Activated T-cell treated with anti-CD3 and anti-CD28 coated beads, Interleukin-2, amount 50 U/mL, for 24 hours (primary cell): Measurements from ENCODE around the gene FXYD5.
A peak's percentile ranks its signal among the peaks of the same experiment; 100 is the strongest.

Source experiments
- DNase-seq: peaks from one replicate; pipeline ENCODE4 v3.0.0-alpha.2; 2020
- H3K27ac Mint-ChIP-seq: 2 replicates; pipeline ENCODE4 v1.8.0; 2020; ENCODE audit warnings: mild to moderate bottlenecking, mixed read lengths
- H3K27me3 Mint-ChIP-seq: 2 replicates; pipeline ENCODE4 v1.8.0; 2020; ENCODE audit warnings: mixed read lengths
- H3K36me3 Mint-ChIP-seq: 2 replicates; pipeline ENCODE4 v1.8.0; 2020; ENCODE audit warnings: low read depth, mixed read lengths
- H3K4me1 Mint-ChIP-seq: 2 replicates; pipeline ENCODE4 v1.8.0; 2020; ENCODE audit warnings: low read depth, mixed read lengths
- H3K4me3 Mint-ChIP-seq: 2 replicates; pipeline ENCODE4 v1.8.0; 2020; ENCODE audit warnings: mild to moderate bottlenecking, moderate library complexity, mixed read lengths
- H3K9me3 Mint-ChIP-seq: 2 replicates; pipeline ENCODE4 v1.8.0; 2020; ENCODE audit warnings: mixed read lengths

FXYD5 gene

DNA sequence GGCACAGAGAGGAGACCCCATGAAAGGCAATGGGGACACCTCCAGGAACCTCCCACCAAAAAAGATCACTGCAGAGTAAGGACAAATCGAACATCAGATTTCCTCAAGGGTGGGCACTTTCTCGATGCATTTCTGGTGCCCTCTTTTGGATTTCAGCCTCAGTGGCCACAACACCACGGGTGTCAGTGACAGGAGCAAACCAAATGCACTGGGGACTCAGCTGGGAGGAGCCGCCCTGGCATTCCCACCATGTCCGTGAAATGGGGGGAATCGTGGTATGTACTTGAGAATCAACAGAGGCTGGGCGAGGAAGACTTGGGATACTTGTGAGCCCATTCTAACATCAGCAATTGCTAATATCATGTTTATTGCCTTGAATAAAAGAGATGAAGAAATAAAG, 57.7 kb downstream of the FXYD5 start:
- Mint-ChIP-seq H3K27ac (peak overlapping the region; percentile 96), H3K4me1 (peaks cover 83% of the 10 kb centered on the region), H3K27me3 (no peaks in the 10 kb centered on the region), H3K9me3 (peaks cover 11% of the 10 kb centered on the region), H3K36me3 (no peaks in the 10 kb centered on the region), H3K4me3 (peak overlapping the region; percentile 35)
- DNase-seq = peak; percentile 41

DNA sequence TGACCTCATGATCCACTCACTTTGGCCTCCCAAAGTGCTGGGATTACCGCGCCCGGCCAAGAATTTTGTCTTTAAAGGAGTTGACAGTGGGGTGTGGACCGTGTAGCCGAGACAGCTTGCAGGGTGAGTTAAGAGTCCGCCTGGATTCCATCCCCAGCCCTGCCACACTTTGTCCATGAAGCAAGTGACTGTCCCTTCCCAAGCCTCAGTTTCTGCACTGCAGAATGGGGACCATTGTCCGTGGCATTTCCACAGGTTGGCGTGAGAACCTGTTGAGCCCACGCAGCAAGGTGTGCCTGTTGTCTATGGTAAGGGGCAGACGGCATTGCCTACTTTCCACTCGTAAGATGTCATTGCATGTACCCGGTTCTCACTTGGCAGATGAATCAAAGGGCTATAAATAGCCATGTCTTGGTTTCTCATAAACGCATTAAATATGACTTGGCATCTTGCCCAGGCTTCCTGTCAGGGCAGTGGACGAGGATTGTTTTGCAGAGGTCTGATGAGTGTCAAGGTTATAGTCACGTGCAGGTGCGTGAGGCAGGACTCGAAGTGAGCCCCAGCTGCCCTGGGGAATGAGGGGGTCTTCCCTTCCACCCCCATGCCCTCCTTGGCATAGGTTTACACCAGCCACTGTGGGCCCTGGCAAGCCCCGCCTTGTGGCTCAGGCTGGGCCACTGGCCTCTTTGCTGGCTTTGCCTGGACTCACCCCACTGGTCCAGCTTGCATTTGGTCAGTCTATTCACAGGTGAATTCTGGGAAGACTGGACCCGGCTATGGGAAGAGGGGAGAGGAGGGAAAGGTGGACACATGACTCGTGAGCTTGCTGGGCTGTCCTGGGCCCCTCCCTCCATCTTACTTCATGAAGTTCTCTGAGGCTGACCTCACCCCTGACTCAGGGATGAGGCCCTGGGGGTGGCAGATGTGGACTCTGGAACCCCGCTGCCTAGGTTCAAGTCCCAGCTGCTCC, 59.4 kb downstream of the FXYD5 start:
- H3K27ac Mint-ChIP-seq = peak overlapping the region; percentile 96
- H3K4me1 Mint-ChIP-seq = peaks cover 74% of the 10 kb centered on the region
- no peaks in the 10 kb centered on the region for H3K27me3 Mint-ChIP-seq
- no peaks in the 10 kb centered on the region for H3K36me3 Mint-ChIP-seq
- peak; percentile 76 for DNase-seq
- H3K4me3 Mint-ChIP-seq = peak overlapping the region; percentile 61
- peaks cover 13% of the 10 kb centered on the region for H3K9me3 Mint-ChIP-seq

DNA sequence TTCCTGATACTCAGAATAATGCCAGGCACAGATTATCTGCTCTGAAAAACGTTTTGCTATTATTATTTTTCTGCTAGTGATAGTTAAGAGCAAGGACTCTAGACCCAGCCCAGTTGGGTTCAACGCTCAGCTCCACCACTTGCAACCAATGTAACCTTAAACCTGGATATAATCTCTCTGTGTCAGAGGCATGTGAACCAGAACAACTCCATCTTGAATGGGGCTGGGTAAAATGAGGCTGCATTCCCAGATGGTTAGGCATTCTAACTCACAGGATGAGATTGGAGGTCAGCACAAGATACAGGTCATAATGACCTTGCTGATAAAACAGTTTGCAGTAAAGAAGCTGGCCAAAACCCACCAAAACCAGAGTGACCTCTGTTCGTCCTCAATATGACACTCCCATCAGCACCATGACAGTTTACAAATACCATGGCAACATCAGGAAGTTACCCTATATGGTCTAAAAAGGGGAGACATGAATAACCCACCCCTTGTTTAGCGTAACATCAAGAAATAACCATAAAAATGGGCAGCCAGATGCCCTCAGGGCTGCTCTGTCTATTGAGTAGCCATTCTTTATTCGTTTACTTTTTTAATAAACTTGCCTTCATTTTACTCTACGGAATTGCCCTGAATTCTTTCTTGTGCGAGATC, 60.4 kb downstream of the FXYD5 start:
- no peaks in the 10 kb centered on the region for H3K36me3 Mint-ChIP-seq
- H3K27ac Mint-ChIP-seq = peak overlapping the region; percentile 96
- DNase-seq = peak; percentile 14
- H3K27me3 Mint-ChIP-seq = no peaks in the 10 kb centered on the region
- no peak overlapping the region for H3K4me3 Mint-ChIP-seq
- peaks cover 13% of the 10 kb centered on the region for H3K9me3 Mint-ChIP-seq
- H3K4me1 Mint-ChIP-seq = peaks cover 69% of the 10 kb centered on the region

DNA sequence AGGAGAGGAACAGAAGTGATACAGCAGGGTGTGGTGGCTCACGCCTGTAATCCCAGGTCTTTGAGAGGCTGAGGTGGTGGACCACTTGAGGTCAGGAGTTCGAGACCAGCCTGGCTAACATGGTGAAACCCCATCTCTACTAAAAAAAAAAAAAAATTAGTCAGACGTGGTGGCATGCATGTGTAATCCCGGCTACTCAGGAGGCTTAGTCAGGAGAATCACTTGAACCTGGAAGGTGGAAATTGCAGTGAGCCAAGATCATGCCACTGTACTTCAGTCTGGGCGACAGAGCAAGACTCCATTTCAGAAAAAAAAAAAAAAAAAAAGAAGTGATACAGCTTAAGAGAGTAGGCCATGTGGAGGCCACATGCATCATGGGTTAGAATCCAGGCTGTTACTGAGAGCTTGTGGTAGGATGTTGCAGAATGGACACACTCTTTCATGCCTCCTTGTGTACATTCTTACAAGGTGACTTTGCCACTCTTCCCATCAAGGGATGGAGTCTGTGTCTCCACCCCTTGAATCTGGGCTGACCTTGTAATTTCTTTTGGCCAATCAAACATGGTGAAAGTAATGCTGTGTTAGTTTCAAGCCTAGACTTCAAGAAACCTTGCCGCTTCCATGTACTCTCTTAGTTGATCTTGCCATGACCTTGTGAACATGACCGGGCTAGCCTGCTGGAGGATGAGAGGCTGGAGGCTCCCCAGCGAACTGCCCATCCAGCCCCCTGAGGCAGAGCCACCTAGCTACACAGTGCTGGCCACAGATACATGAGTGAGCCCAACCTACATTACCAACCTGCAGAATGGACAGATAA, 61.7 kb downstream of the FXYD5 start:
- no peak overlapping the region for H3K4me3 Mint-ChIP-seq
- H3K27me3 Mint-ChIP-seq = no peaks in the 10 kb centered on the region
- peak overlapping the region; percentile 59 for H3K27ac Mint-ChIP-seq
- peaks cover 67% of the 10 kb centered on the region for H3K4me1 Mint-ChIP-seq
- peaks cover 13% of the 10 kb centered on the region for H3K9me3 Mint-ChIP-seq
- DNase-seq = no peak
- H3K36me3 Mint-ChIP-seq = no peaks in the 10 kb centered on the region

DNA sequence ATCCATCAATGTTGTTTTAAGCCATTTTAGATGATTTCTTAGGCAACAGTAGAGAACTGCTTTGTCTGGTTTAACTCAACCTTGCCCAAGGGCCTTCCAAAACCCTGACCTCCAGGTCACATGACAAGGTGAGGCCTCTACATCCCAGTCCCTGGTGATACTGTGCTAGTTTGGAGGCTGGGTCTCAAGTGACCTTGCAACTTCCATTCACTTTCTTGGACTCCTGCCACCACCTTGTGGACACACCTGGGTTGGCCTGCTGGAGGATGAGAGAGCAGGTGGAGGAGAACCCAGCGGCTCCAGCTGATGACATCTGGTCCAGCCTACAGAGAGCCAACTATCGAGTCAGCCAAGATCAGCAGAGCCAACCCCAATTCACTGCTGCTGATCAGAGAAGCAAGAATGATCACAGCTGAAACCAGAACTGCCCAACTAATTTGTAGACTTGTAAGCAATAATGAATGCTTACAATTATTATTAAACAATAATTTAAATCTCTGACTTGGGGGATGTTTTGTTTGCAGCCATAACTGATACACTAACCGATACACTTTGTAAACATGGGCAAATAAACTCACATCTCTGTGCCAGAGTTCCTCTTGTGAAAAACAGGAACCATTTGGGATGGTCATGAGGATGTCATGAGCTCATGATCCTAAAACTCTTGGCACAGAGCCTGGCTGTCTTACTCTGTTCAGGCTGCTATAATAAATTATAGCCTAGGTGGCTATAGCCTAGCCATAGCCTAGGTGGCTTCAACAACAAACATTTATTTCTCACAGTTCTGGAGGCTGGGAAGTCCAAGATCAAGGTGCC, 62.5 kb downstream of the FXYD5 start:
- peak overlapping the region; percentile 59 for H3K27ac Mint-ChIP-seq
- no peaks in the 10 kb centered on the region for H3K27me3 Mint-ChIP-seq
- DNase-seq = peak; percentile 50
- peaks cover 60% of the 10 kb centered on the region for H3K4me1 Mint-ChIP-seq
- no peaks in the 10 kb centered on the region for H3K36me3 Mint-ChIP-seq
- H3K9me3 Mint-ChIP-seq = peaks cover 13% of the 10 kb centered on the region
- no peak overlapping the region for H3K4me3 Mint-ChIP-seq

DNA sequence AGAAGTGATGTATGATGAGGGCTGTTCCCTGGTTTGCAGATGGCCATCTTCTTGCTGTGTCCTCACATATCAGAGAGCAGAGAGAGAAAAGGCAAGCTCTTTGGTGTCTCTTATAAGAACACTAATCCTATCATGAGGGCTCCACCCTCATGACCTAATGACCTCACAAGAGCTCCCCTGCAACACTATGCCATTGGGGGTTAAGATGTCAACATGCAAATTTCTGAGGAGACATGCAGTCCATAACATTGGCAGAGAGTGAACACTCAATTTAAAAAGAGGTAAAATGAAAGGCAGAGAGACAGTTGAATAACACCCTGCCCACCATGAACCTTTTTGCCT, 63.1 kb downstream of the FXYD5 start:
- peaks cover 54% of the 10 kb centered on the region for H3K4me1 Mint-ChIP-seq
- H3K27ac Mint-ChIP-seq = no peak overlapping the region
- H3K27me3 Mint-ChIP-seq = no peaks in the 10 kb centered on the region
- H3K9me3 Mint-ChIP-seq = peaks cover 13% of the 10 kb centered on the region
- H3K36me3 Mint-ChIP-seq = no peaks in the 10 kb centered on the region
- no peak for DNase-seq
- no peak overlapping the region for H3K4me3 Mint-ChIP-seq

DNA sequence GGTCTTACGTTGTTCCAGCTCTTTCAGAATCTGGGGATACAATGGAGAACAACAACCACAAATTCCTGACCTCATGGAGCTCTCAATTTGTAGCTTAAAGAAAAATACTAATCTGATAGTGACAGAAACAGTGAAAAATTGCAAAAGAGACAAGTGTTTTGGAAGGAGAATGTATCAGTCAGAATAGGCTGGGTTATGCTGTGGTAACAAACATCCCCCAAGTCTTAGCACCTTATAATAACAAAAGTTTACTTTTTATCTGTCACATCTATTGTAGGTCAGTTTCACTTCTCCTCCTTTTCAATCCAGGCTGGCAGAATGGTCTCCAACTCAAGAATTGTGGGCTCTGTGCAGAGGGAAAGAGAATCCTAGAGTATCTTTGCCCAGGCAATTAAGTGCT, 64.5 kb downstream of the FXYD5 start:
- Mint-ChIP-seq H3K9me3 (peaks cover 13% of the 10 kb centered on the region), H3K27me3 (no peaks in the 10 kb centered on the region), H3K4me1 (peaks cover 51% of the 10 kb centered on the region), H3K27ac (no peak overlapping the region), H3K4me3 (no peak overlapping the region), H3K36me3 (no peaks in the 10 kb centered on the region)
- DNase-seq = no peak
